Esophagus muscularis mucosa (tissue), 3 donors: ENCODE measurements around the gene DERL2.

Source experiments
- POLR2A ChIP-seq: fragments of 450-650 bp; IDR thresholded peaks from one replicate; pipeline ENCODE4 v1.6.1; 2017; ENCODE audit warnings: antibody characterized with exemption, moderate library complexity, mild to moderate bottlenecking, low read depth
- POLR2AphosphoS5 ChIP-seq, 2 donors: sonication (generic); formaldehyde crosslinking; IDR thresholded peaks; one replicate each; pipeline ENCODE4 v1.6.1; 2017; ENCODE audit warnings: antibody characterized with exemption in 2 of 2
- TF ChIP-seq, protein P1 (sequence below), 3 experiments: fragments of 200-600 bp in 2 of 3; fragments of 450-650 bp in 1 of 3; sonication (generic) in 2 of 3; IDR thresholded peaks; one replicate each; pipeline ENCODE4 v1.5.1; 2017 to 2019; ENCODE audit warnings: antibody characterized with exemption in 3 of 3, mild to moderate bottlenecking in 2 of 3, moderate library complexity in 1 of 3

DNA sequence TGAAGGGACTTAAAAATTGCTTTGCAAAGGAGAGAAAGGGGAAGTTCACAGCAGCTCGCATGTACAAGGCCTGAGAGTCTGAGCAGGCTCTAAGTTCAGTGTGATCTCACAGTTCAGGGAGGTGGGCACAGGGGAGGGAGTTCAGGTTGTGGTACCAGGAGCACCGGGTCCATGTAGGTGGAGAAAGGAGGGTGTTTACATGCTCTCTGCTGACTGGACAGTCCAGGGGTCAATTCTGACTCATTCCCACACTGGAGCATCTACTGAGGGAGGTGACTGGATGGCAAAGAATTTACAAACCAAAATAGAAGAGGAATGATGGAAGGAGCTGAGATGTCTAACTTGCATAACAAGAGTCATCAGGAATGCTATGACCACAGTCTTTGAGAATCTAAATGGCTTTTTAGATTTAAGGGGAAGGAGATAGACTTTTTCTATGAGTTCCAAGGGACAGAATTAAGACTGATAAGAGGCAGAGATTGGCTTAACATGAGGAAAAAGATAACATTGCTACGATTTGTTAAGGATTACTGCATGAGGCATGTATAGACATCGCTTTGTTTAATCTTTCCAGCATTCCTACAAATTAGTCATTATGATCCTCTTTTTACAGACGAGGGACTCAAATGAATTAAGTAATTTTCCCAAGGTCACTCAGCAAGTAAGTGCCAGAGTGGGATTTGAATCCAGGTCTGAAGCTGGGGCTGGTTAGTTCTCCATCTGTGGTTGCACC is 30.2 kb upstream of the DERL2 start:
- TF ChIP-seq, protein P1, sequence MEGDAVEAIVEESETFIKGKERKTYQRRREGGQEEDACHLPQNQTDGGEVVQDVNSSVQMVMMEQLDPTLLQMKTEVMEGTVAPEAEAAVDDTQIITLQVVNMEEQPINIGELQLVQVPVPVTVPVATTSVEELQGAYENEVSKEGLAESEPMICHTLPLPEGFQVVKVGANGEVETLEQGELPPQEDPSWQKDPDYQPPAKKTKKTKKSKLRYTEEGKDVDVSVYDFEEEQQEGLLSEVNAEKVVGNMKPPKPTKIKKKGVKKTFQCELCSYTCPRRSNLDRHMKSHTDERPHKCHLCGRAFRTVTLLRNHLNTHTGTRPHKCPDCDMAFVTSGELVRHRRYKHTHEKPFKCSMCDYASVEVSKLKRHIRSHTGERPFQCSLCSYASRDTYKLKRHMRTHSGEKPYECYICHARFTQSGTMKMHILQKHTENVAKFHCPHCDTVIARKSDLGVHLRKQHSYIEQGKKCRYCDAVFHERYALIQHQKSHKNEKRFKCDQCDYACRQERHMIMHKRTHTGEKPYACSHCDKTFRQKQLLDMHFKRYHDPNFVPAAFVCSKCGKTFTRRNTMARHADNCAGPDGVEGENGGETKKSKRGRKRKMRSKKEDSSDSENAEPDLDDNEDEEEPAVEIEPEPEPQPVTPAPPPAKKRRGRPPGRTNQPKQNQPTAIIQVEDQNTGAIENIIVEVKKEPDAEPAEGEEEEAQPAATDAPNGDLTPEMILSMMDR (IDR thresholded peaks at IDR 0.05) = no peak
- no peak for TF ChIP-seq POLR2A
- peak in 1 of 2 donors; percentile 47 for TF ChIP-seq POLR2AphosphoS5 (IDR thresholded peaks at IDR 0.05)
